GM10266 (cell line): Measurements from ENCODE around the gene ERVV-1.
"Not testable (repeated sequence)": the region's sequence is repeated elsewhere in the genome, so short reads cannot be mapped to it uniquely, and the experiment has no call there.

Experiments
- DNase-seq: peaks from one replicate; pipeline ENCODE4 v3.0.0; 2012; ENCODE audit errors: extremely low spot score
- CTCF ChIP-seq: IDR thresholded peaks from 2 replicates; pipeline ENCODE4 v1.5.1; 2012; ENCODE audit warnings: mild to moderate bottlenecking, low read depth; ENCODE audit not compliant: control insufficient read depth, insufficient read depth; ENCODE audit errors: missing control alignments

Gene ERVV-1

GRCh38 chr19:53013621-53014020, at the start of gene ERVV-1:
TSS of gene ERVV-1 (plus strand) at chr19:53013921. CDS start at chr19:53014091, 170 bp downstream.
- TF ChIP-seq CTCF = no peak
- DNase-seq = no peak

- no peak for TF ChIP-seq CTCF
- no peak for DNase-seq
These were observed 45.9 kb upstream of the ERVV-1 start for GRCh38 chr19:52967772-52968171.

- no peak for DNase-seq
- no peak for TF ChIP-seq CTCF
These were observed 32.4 kb upstream of the ERVV-1 start for GRCh38 chr19:52981329-52981728.

GRCh38 chr19:52983167-52983566, 30.6 kb upstream of the ERVV-1 start:
- not testable (repeated sequence) for DNase-seq

GRCh38 chr19:52987221-52987620, 26.5 kb upstream of the ERVV-1 start:
- DNase-seq = no peak
- no peak for TF ChIP-seq CTCF

- DNase-seq = no peak
- TF ChIP-seq CTCF = no peak
These were observed 25.2 kb upstream of the ERVV-1 start for GRCh38 chr19:52988506-52988905.

- no peak for TF ChIP-seq CTCF
- no peak for DNase-seq
These were observed 22.8 kb upstream of the ERVV-1 start for GRCh38 chr19:52990759-52991418.

- DNase-seq = no peak
- TF ChIP-seq CTCF = no peak
These were observed 22.2 kb upstream of the ERVV-1 start for GRCh38 chr19:52991484-52991883.
